Measurements from ENCODE around the gene POLE4. TPM values are rescaled to one million over a fixed set of nuclear protein-coding genes. Genes with fewer than 3 reads are reported as not detected.

The POLE4 gene
- total RNA-seq, 1 experiment from 2014 or later, result 25.6 TPM

- Histone ChIP-seq H3K27ac (ENCODE audit: low read depth, low read length) (no peak overlapping the region), H2AFZ (ENCODE audit: low read depth, low read length, poor library complexity, severe bottlenecking) (no peak overlapping the region), H3K4me1 (ENCODE audit: control insufficient read depth in 1 of 2, insufficient read depth in 2 of 2, low read length in 2 of 2) (no peaks in the 10 kb centered on the region), H3K4me3 (replicated peaks in 1 of 2; ENCODE audit: low read depth in 1 of 2, low read length in 2 of 2) (no peak overlapping the region), H3K9me3 (ENCODE audit: control insufficient read depth in 1 of 2, insufficient read depth in 1 of 2, low read depth in 1 of 2, low read length in 2 of 2) (peaks cover 0 to 1% of the 10 kb centered on the region in 2 experiments; a peak in 1 of 4 replicates), H4K20me1 (ENCODE audit: insufficient read depth) (no peaks in the 10 kb centered on the region), H3K36me3 (ENCODE audit: control insufficient read depth in 1 of 2, insufficient read depth in 2 of 2, low read length in 2 of 2) (no peaks in the 10 kb centered on the region), H3K4me2 (ENCODE audit: low read length) (no peak overlapping the region), H3K79me2 (ENCODE audit: insufficient read depth, low read length) (no peaks in the 10 kb centered on the region), H3K9me2 (ENCODE audit: insufficient read depth) (no peaks in the 10 kb centered on the region), H3K27me3 (ENCODE audit: insufficient read depth, low read length) (no peaks in the 10 kb centered on the region), H3K9ac (ENCODE audit: low read length) (no peak overlapping the region)
- BruUV-seq (replicated peaks), result no TSS peak
- ATAC-seq (no peak), DNase-seq (ENCODE audit: low read depth, low spot score) (no peak)
- no peak for TF ChIP-seq YY1 (IDR thresholded peaks at IDR 0.05; ENCODE audit: extremely low read depth, insufficient replicate concordance, low read depth, low read length)
- RAD21 ChIA-PET (ENCODE audit: low non-redundant PET in 1 of 2, low total read pairs in 2 of 2, uncharacterized antibody in 2 of 2, unreplicated experiment in 2 of 2), result no interaction called here
- CTCF ChIA-PET, result no interaction called here
- intact Hi-C loops (cut with micrococcal nuclease), result no loop called here
- POLR2A ChIA-PET, result no interaction called here
These were observed 44.8 kb downstream of the POLE4 start for GRCh38 chr2:75003276-75003675.

GRCh38 chr2:75003773-75004172, 45.3 kb downstream of the POLE4 start:
- no TSS peak for BruUV-seq (replicated peaks)
- Histone ChIP-seq H3K9ac (ENCODE audit: low read length) (no peak overlapping the region), H3K27ac (ENCODE audit: low read depth, low read length) (no peak overlapping the region), H3K36me3 (ENCODE audit: control insufficient read depth in 1 of 2, insufficient read depth in 2 of 2, low read length in 2 of 2) (no peaks in the 10 kb centered on the region), H2AFZ (ENCODE audit: low read depth, low read length, poor library complexity, severe bottlenecking) (no peak overlapping the region), H3K27me3 (ENCODE audit: insufficient read depth, low read length) (no peaks in the 10 kb centered on the region), H3K4me1 (ENCODE audit: control insufficient read depth in 1 of 2, insufficient read depth in 2 of 2, low read length in 2 of 2) (no peaks in the 10 kb centered on the region), H4K20me1 (ENCODE audit: insufficient read depth) (no peaks in the 10 kb centered on the region), H3K4me3 (replicated peaks in 1 of 2; ENCODE audit: low read depth in 1 of 2, low read length in 2 of 2) (no peak overlapping the region), H3K9me3 (ENCODE audit: control insufficient read depth in 1 of 2, insufficient read depth in 1 of 2, low read depth in 1 of 2, low read length in 2 of 2) (no peaks in the 10 kb centered on the region; a peak in 1 of 4 replicates), H3K9me2 (ENCODE audit: insufficient read depth) (no peaks in the 10 kb centered on the region), H3K79me2 (ENCODE audit: insufficient read depth, low read length) (no peaks in the 10 kb centered on the region), H3K4me2 (ENCODE audit: low read length) (no peak overlapping the region)
- DNase-seq (ENCODE audit: low read depth, low spot score) (no peak), ATAC-seq (peak; percentile 62; the same call in 1 of the 2 replicates)
- RAD21 ChIA-PET (ENCODE audit: low non-redundant PET in 1 of 2, low total read pairs in 2 of 2, uncharacterized antibody in 2 of 2, unreplicated experiment in 2 of 2), result no interaction called here
- TF ChIP-seq REST (IDR thresholded peaks at IDR 0.05; ENCODE audit: low read depth), result no peak
- TF ChIP-seq TCF7L2 (IDR thresholded peaks at IDR 0.05; ENCODE audit: borderline replicate concordance, extremely low read depth, insufficient read depth, insufficient read length), result no peak
- intact Hi-C loops (cut with micrococcal nuclease), result no loop called here
- CTCF ChIA-PET, result no interaction called here
- POLR2A ChIA-PET, result no interaction called here
